ENCODE data around the gene COPS7A. TPM values are rescaled to one million over a fixed set of nuclear protein-coding genes. Genes with fewer than 3 reads are reported as not detected.

The COPS7A gene, protein sequence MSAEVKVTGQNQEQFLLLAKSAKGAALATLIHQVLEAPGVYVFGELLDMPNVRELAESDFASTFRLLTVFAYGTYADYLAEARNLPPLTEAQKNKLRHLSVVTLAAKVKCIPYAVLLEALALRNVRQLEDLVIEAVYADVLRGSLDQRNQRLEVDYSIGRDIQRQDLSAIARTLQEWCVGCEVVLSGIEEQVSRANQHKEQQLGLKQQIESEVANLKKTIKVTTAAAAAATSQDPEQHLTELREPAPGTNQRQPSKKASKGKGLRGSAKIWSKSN
- 10 to 100 TPM; 30.2 to 39.7 TPM for total RNA-seq

DNA sequence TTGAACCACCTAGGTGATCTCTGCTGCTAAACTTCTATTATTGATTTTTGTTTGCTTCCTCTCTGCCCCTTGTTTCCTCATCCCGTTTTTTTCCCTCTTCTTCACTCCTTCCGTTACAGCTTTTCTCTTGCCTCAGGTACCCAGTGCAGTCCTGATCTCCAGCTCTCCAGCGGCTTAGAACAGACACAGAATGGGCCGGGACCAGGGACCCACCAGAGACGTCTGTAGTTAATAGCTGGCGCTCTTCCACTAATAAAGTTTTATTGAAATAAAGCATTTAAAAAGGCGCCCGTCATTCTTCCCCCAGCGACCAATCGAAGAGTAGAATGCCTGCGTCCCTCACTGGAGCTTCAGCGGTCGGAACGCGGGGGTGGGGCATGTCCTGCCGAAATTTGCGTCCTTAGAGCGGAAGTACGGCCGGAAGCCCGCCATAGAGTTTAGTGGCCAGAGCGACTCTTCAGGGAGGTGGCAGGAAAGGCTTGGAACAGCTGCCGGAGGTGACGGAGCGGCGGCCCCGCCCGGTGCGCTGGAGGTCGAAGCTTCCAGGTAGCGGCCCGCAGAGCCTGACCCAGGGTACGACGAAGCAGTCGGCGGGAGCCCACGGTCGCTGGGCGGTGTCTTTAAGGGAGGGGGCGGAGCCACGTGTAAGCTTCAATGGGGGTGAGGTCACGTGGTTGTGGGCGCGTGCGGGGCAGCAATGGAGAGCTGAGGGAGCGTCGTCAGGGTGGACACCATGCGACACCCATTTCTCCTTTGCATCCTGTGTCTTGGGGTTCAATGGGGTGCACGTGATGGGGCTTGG lies at the start of gene COPS7A:
COPS7A (plus strand) TSS at position 440 of the 802 bp plus-strand sequence. CDS start 611 bp downstream, outside the sequence.
- Mint-ChIP-seq H3K4me3 (peak within 1 kb of the TSS; percentile 95 to 98), H3K27me3 (ENCODE audit: low read depth) (no peaks in the 10 kb centered on the region), H3K9me3 (no peaks in the 10 kb centered on the region), H3K36me3 (ENCODE audit: insufficient read depth in 2 of 2) (peaks cover 1 to 6% of the 10 kb centered on the region in 2 donors), H3K27ac (peak within 1 kb of the TSS; percentile 96), H3K4me1 (ENCODE audit: low read depth) (peaks cover 30% of the 10 kb centered on the region)
- peak; percentile 97 for ATAC-seq (replicated peaks in 1 of 2)
- DNase-seq = peak; percentile 97 to 98

DNA sequence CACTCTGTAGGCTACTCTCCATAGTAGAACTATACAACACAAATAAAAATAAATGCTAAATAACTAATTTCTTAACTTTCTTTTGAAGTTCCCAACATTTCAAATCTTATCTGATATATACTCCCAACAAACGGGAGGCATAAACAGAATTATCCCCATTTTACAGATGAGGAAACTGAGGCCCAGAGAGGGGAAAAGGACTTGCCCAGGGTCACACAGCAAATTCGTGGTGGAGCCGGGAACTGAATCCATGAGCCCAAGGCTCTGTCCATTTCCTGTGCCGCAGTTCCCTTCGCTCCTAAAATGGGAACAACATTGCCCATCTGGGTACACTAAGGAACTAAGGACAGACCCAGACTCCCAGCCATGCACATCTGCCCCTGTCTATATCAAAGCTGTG lies 46.9 kb upstream of the COPS7A start:
- DNase-seq (no peak), ATAC-seq (replicated peaks in 1 of 2) (no peak)
- H3K27ac Mint-ChIP-seq = no peak overlapping the region
- no peaks in the 10 kb centered on the region for H3K27me3 Mint-ChIP-seq (ENCODE audit: low read depth)
- H3K36me3 Mint-ChIP-seq (ENCODE audit: insufficient read depth in 2 of 2) = peaks cover 16 to 29% of the 10 kb centered on the region in 2 donors
- H3K4me3 Mint-ChIP-seq = no peak overlapping the region
- H3K4me1 Mint-ChIP-seq (ENCODE audit: low read depth) = no peaks in the 10 kb centered on the region
- no peaks in the 10 kb centered on the region for H3K9me3 Mint-ChIP-seq

DNA sequence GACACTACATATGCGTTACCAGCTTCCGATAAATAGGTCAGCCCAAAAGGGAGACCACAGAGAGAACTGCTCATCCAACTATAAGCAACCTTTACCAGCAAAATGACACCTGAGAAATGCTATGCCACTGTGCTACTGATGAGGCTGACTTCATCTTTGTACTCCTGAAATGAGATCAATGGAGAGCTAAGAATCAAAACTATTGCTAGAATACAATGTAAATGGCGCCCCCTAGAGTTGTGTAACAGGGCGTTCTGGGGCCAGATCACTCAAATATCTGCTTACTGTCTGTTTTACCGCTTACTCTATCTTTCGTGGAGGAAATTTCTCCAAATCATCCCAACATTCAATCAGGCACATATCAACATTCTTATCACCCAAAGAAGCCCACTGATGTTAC lies 39.2 kb upstream of the COPS7A start:
- Mint-ChIP-seq H3K4me3 (peak overlapping the region in 1 of 2 donors; percentile 63), H3K27me3 (ENCODE audit: low read depth) (no peaks in the 10 kb centered on the region), H3K36me3 (ENCODE audit: insufficient read depth in 2 of 2) (peaks cover 2 to 20% of the 10 kb centered on the region in 2 donors), H3K9me3 (no peaks in the 10 kb centered on the region), H3K4me1 (ENCODE audit: low read depth) (peaks cover 53% of the 10 kb centered on the region), H3K27ac (peak overlapping the region; percentile 92)
- DNase-seq (peak; percentile 62 to 74), ATAC-seq (replicated peaks in 1 of 2) (peak; percentile 10 to 39)

DNA sequence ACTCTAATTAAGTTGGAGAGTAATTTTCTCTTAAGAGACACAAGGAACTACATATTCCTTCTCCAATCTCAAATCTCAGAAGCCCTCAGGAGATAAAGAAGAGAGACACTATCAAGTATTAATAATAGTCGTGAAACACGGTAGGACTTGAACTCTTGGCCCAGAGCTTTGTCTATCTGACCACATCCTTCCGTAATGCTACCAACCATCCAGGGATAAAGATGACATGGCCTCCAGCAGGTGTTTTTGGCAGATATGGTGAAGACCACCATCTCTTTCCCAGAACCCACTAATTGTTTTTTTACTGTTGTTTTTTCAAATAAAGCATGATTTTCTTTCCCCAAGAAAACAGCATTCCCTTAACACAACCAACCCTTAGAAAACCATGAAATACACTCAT lies 38.0 kb upstream of the COPS7A start:
- no peak for ATAC-seq (replicated peaks in 1 of 2)
- peaks cover 61% of the 10 kb centered on the region for H3K4me1 Mint-ChIP-seq (ENCODE audit: low read depth)
- DNase-seq = no peak
- H3K36me3 Mint-ChIP-seq (ENCODE audit: insufficient read depth in 2 of 2) = peaks cover 2 to 20% of the 10 kb centered on the region in 2 donors
- H3K27me3 Mint-ChIP-seq (ENCODE audit: low read depth) = no peaks in the 10 kb centered on the region
- H3K4me3 Mint-ChIP-seq = peak overlapping the region in 1 of 2 donors; percentile 83
- H3K9me3 Mint-ChIP-seq = no peaks in the 10 kb centered on the region
- no peak overlapping the region for H3K27ac Mint-ChIP-seq

DNA sequence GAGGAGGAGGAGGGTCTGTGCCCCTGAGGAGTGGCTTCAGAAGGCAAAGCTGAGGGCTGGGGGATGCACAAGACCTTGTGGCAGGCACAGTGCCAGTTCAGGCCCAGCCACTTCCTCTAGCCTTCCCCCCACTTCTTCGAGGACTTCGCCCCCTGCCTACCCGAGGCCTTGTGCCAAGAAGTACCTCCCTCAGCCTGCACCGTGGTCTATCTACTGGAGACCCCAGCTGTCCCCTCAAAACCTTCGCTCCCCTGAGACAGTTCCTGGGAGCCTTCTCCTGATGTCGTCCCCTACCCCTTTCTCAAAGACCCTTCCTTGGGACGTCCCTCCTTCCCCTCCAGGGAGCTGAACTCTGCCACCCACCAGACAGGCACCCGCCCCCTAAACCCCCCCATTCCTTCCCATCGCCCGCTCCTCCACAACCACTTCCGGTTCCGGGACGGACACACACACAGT lies 35.3 kb upstream of the COPS7A start:
- Mint-ChIP-seq H3K9me3 (no peaks in the 10 kb centered on the region), H3K36me3 (ENCODE audit: insufficient read depth in 2 of 2) (peaks cover 2 to 14% of the 10 kb centered on the region in 2 donors), H3K4me3 (peak overlapping the region; percentile 78 to 83), H3K27ac (peak overlapping the region; percentile 88), H3K4me1 (ENCODE audit: low read depth) (peaks cover 61% of the 10 kb centered on the region), H3K27me3 (ENCODE audit: low read depth) (no peaks in the 10 kb centered on the region)
- peak in 1 of 2 donors; percentile 8 for ATAC-seq (replicated peaks in 1 of 2)
- DNase-seq = peak; percentile 52 to 59

DNA sequence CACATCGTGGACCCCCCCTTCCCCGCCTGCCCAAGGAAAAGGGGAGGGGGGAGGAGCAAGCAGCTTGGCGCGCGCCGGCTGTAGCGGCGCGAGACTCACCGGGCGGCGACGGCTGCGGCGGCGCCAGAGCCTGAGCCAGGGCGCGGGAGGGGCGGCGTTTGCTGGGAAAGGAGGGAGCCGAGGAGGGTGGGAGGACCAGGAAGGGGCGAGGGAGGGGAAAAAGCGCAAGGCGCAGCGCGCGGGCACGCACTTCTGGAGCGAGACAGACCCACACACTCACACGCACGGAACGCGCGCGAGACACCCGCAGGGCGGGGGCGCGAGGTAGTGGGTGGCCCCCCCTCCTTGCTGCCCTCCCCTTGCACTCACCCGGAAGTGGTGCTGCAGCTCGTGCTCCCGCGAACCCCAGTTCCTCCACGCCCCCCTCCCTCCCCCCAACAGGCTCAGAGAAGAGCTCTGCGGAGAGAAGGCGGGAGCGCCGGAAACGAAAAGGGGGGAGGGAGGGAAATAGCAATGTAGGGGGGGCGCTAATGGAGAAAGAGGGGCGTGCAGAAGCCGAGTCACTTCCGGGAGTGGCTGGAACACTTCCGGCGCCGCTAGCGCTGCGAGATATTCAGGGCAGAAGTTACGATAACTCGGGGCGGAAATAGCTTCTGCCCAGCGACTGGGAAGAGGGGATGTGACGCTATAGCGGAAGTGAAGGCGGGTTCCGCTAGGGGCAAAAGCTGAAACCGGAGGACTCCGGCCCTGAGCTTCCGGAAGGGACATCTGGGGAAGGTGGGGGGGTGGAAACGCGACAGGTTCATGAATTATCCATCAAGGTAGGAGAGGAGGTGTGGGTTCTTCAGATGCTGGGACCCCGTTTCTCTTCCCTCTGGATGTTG lies 34.6 kb upstream of the COPS7A start, which contains the start of gene ZNF384:
ZNF384 (minus strand) TSS at position 377 of the 884 bp plus-strand sequence. CDS start 9,855 bp downstream, outside the sequence.
- peaks cover 57% of the 10 kb centered on the region for H3K4me1 Mint-ChIP-seq (ENCODE audit: low read depth)

DNA sequence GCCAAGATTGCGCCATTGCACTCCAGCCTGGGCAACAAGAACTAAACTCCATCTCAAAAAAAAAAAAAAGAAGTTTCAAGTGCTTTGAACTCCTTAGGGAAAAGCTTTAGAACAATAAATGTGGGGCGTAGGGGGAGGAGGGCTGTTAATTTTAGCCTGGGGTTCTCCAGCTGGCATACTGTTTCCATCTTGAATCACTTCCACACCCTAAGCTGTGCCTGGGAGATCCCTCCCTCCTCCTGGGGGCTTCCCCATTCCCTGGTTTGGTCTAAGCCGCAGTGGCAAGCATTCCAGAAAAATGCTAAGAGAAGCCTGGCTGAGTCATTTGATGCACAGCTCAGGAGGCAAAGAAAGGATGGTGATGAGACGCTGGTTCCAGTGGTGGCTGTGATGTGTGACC lies 32.4 kb upstream of the COPS7A start:
- Mint-ChIP-seq H3K9me3 (no peaks in the 10 kb centered on the region), H3K27ac (no peak overlapping the region), H3K4me1 (ENCODE audit: low read depth) (peaks cover 36% of the 10 kb centered on the region), H3K4me3 (peak overlapping the region in 1 of 2 donors; percentile 45), H3K27me3 (ENCODE audit: low read depth) (no peaks in the 10 kb centered on the region), H3K36me3 (ENCODE audit: insufficient read depth in 2 of 2) (peaks cover 0 to 6% of the 10 kb centered on the region in 2 donors)
- ATAC-seq (replicated peaks in 1 of 2) (no peak), DNase-seq (no peak)

More for the DNA sequence above, 34.6 kb upstream of the COPS7A start, which contains the start of gene ZNF384:
- no peaks in the 10 kb centered on the region for H3K27me3 Mint-ChIP-seq (ENCODE audit: low read depth)
- peak; percentile 88 to 90 for ATAC-seq (replicated peaks in 1 of 2)
- H3K36me3 Mint-ChIP-seq (ENCODE audit: insufficient read depth in 2 of 2) = peaks cover 2 to 12% of the 10 kb centered on the region in 2 donors
- peak; percentile 93 to 96 for DNase-seq
- no peaks in the 10 kb centered on the region for H3K9me3 Mint-ChIP-seq
- H3K27ac Mint-ChIP-seq = peak within 1 kb of the TSS; percentile 88
- H3K4me3 Mint-ChIP-seq = peak within 1 kb of the TSS; percentile 78 to 83

DNA sequence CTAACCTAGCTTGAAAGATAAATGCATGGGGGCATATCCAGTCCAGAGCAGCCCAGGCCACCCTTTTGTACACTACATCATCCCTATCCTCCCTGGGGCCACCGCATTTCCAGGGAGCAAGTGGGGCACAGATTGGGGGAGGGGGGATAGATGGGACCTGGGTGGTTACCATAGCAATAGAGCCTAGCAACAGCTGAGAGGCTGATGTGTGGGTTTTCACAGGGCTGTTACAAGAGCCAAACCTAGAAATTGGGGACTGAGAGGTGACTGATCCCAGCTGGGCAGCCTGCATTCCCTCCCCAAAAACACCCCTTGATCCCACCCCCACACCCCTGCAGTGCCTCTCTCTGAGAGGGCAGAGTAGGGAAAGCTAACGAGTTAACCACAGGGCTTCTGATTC lies 31.0 kb upstream of the COPS7A start:
- H3K9me3 Mint-ChIP-seq = no peaks in the 10 kb centered on the region
- no peaks in the 10 kb centered on the region for H3K36me3 Mint-ChIP-seq (ENCODE audit: insufficient read depth in 2 of 2)
- H3K4me1 Mint-ChIP-seq (ENCODE audit: low read depth) = peaks cover 22% of the 10 kb centered on the region
- no peak for ATAC-seq (replicated peaks in 1 of 2)
- H3K27me3 Mint-ChIP-seq (ENCODE audit: low read depth) = peaks cover under 1% of the 10 kb centered on the region
- no peak for DNase-seq
- H3K27ac Mint-ChIP-seq = no peak overlapping the region
- H3K4me3 Mint-ChIP-seq = no peak overlapping the region

DNA sequence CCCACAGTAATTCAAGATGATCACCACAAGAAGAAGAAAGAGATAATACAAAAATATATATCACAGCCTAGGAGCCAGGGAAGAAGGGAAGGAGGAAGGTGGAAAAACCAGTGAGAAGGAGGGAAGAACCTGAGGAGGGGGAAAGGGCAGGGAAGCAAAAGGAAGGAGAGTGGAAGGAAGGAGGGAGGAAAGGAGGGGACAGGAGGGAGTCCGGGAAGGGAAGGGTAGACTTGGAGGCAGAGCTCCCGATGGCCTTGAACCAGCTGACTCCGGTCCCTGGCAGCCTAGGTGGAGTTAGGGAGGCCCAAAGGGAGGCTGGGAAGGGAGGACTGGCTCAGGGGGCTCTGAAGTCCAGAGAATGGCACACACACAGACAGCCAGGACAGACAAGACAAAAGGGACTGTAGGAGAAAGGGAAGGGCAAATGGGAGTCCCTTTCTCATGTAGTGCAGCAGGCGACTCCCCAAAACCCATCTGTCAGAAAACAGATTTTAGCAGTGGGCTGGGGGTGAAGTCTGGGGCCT lies 30.0 kb upstream of the COPS7A start:
- H3K27ac Mint-ChIP-seq = no peak overlapping the region

DNA sequence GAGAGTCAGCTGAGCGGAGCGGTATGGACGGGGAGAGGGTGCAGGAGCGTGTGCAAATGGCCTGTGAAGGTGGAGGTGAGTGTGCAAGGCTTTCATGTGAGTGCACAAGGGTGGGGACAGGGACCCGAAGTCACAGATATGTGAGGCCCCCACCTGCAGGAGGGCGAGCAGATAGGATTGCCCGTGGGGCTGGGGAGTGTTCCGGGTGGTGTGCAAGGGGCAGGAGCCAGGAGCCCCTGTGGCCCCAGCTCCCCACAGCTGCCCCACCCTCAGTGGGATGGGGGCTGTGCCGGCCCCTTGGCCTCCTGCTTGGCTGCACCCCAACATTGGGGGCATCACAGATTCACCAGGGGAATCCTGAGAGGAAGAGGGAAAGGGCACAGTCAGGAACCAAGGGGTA lies 29.1 kb upstream of the COPS7A start:
- DNase-seq (no peak), ATAC-seq (replicated peaks in 1 of 2) (no peak)
- Mint-ChIP-seq H3K36me3 (ENCODE audit: insufficient read depth in 2 of 2) (peaks cover 0 to 3% of the 10 kb centered on the region in 2 donors), H3K27ac (no peak overlapping the region), H3K4me3 (no peak overlapping the region), H3K27me3 (ENCODE audit: low read depth) (peaks cover 18% of the 10 kb centered on the region), H3K4me1 (ENCODE audit: low read depth) (peaks cover 25% of the 10 kb centered on the region), H3K9me3 (no peaks in the 10 kb centered on the region)

More for the DNA sequence above, 30.0 kb upstream of the COPS7A start:
- ATAC-seq (replicated peaks in 1 of 2) (no peak), DNase-seq (no peak)
- Mint-ChIP-seq H3K4me3 (no peak overlapping the region), H3K36me3 (ENCODE audit: insufficient read depth in 2 of 2) (no peaks in the 10 kb centered on the region), H3K27me3 (ENCODE audit: low read depth) (peaks cover 10% of the 10 kb centered on the region), H3K4me1 (ENCODE audit: low read depth) (peaks cover 17% of the 10 kb centered on the region), H3K9me3 (no peaks in the 10 kb centered on the region)

DNA sequence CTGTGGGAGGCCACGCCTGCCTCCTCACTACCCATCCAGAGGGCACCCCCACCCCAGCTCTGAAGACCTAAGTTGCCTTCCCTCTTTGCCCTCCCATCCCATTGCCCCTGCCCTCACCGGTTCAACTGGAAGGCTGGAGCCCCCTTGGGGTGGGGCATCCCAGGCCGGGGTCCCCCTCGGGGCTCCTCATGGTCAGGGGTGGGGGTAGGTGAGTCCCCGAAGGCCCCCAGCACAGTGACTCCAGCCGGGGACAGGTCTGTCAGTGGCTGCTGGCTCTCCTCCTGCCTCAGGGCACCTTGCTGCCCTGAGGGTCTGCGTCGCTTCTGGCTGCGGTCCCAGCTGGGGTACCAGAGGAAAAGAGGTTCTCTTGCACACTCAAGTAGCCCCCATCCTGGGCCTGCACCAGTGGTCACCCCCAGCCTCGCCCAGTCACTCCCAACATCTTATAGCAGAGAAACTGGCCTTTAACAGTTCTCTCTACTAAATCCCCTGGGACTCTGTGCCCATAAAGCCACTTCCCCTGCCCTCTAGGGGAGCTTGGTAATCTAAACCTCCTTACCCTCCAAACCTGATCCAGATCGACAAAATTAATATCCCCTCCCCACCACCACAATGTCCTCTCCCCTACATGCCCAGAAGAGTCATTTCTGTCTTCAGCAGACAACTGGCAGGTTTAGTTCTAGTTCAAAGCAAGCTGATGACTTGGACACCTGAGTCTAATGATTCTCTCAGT lies 28.4 kb upstream of the COPS7A start:
- H3K4me3 Mint-ChIP-seq = no peak overlapping the region
- H3K36me3 Mint-ChIP-seq (ENCODE audit: insufficient read depth in 2 of 2) = peaks cover 0 to 4% of the 10 kb centered on the region in 2 donors
- no peaks in the 10 kb centered on the region for H3K9me3 Mint-ChIP-seq
- no peak for DNase-seq
- no peak overlapping the region for H3K27ac Mint-ChIP-seq
- ATAC-seq (replicated peaks in 1 of 2) = no peak
- H3K27me3 Mint-ChIP-seq (ENCODE audit: low read depth) = peaks cover 21% of the 10 kb centered on the region
- H3K4me1 Mint-ChIP-seq (ENCODE audit: low read depth) = peaks cover 22% of the 10 kb centered on the region
